Upper lobe of left lung (tissue), 4 donors: Measurements from ENCODE around the gene EXTL2.

Source experiments
- CTCF ChIP-seq, 6 experiments: fragments of 450-650 bp in 4 of 6; fragments of 200-600 bp in 2 of 6; sonication (generic) in 2 of 6; IDR thresholded peaks; one replicate each; pipeline ENCODE4 v1.5.1; 2016 to 2019; ENCODE audit warnings: antibody characterized with exemption in 6 of 6
- POLR2A ChIP-seq, 4 donors: fragments of 450-650 bp; IDR thresholded peaks; one replicate each; pipeline ENCODE4 v1.5.1; 2016 to 2017; ENCODE audit warnings: antibody characterized with exemption in 4 of 4, mild to moderate bottlenecking in 2 of 4
- POLR2AphosphoS5 ChIP-seq, 2 donors: sonication (generic); formaldehyde crosslinking; IDR thresholded peaks; one replicate each; pipeline ENCODE4 v1.5.1; 2017; ENCODE audit warnings: antibody characterized with exemption in 2 of 2

- TF ChIP-seq CTCF (IDR thresholded peaks at IDR 0.05), result no peak
- no peak for TF ChIP-seq POLR2AphosphoS5 (IDR thresholded peaks at IDR 0.05)
- no peak for TF ChIP-seq POLR2A (IDR thresholded peaks at IDR 0.05)
Observed at GRCh38 chr1:100903777-100904176, 9.1 kb upstream of the EXTL2 start.
